HepG2 (cell line): ENCODE measurements around the gene ADAMTS8. TPM values are rescaled to one million over a fixed set of nuclear protein-coding genes. Genes with fewer than 3 reads are reported as not detected.

Experiments
- ARNT2 ChIP-seq: sonication (generic); formaldehyde crosslinking; IDR thresholded peaks from 2 replicates; pipeline ENCODE4 v1.8.0; 2022; ENCODE audit warnings: mild to moderate bottlenecking, low read depth, missing genetic modification reagents, moderate library complexity
- BCL6 ChIP-seq: IDR thresholded peaks from 2 replicates; pipeline ENCODE4 v1.6.1; 2016; ENCODE audit warnings: missing genetic modification reagents, missing compliant biosample characterization
- BORCS8-MEF2B ChIP-seq: sonication (generic); formaldehyde crosslinking; IDR thresholded peaks from 2 replicates; pipeline ENCODE4 v1.8.0; 2022; ENCODE audit warnings: mild to moderate bottlenecking, missing genetic modification reagents
- DBP ChIP-seq: sonication (generic); formaldehyde crosslinking; IDR thresholded peaks from 2 replicates; pipeline ENCODE4 v1.4.0; 2020; ENCODE audit warnings: missing genetic modification reagents; ENCODE audit errors: not compliant biosample characterization
- HIVEP1 ChIP-seq: sonication (generic); formaldehyde crosslinking; IDR thresholded peaks from 2 replicates; pipeline ENCODE4 v1.4.0; 2020; ENCODE audit warnings: mild to moderate bottlenecking, missing genetic modification reagents
- HNF4A ChIP-seq: sonication (generic); formaldehyde crosslinking; IDR thresholded peaks from 2 replicates; pipeline ENCODE4 v1.4.0; 2020; ENCODE audit warnings: missing genetic modification reagents
- NCOA2 ChIP-seq: sonication (generic); formaldehyde crosslinking; IDR thresholded peaks from 2 replicates; pipeline ENCODE4 v1.8.0; 2022; ENCODE audit warnings: inconsistent platforms
- NKX3-1 ChIP-seq: sonication (generic); formaldehyde crosslinking; IDR thresholded peaks from 2 replicates; pipeline ENCODE4 v1.5.0; 2020; ENCODE audit warnings: missing genetic modification reagents
- NR2C2 ChIP-seq: sonication (generic); formaldehyde crosslinking; IDR thresholded peaks from 2 replicates; pipeline ENCODE4 v1.4.0; 2020; ENCODE audit warnings: missing genetic modification reagents, mild to moderate bottlenecking, moderate library complexity, borderline replicate concordance
- SMARCC2 ChIP-seq: fragments of 450-650 bp; IDR thresholded peaks from 2 replicates; pipeline ENCODE4 v1.6.1; 2017; ENCODE audit warnings: antibody characterized with exemption, mild to moderate bottlenecking
- THAP11 ChIP-seq: IDR thresholded peaks from 2 replicates; pipeline ENCODE4 v1.6.1; 2016; ENCODE audit warnings: missing biosample characterization, missing genetic modification reagents
- UBTF ChIP-seq: sonication (generic); formaldehyde crosslinking; IDR thresholded peaks from 2 replicates; pipeline ENCODE4 v1.4.0; 2020; ENCODE audit warnings: mild to moderate bottlenecking, missing genetic modification reagents
- ZMYM3 ChIP-seq: sonication (generic); formaldehyde crosslinking; IDR thresholded peaks from 2 replicates; pipeline ENCODE4 v1.5.1; 2020; ENCODE audit warnings: mild to moderate bottlenecking, missing genetic modification reagents
- ZNF329 ChIP-seq: sonication (generic); formaldehyde crosslinking; IDR thresholded peaks from 2 replicates; pipeline ENCODE4 v1.9.0; 2021; ENCODE audit warnings: low read depth, mild to moderate bottlenecking, missing genetic modification reagents
- ZNF784 ChIP-seq: sonication (generic); formaldehyde crosslinking; IDR thresholded peaks from 2 replicates; pipeline ENCODE4 v1.5.1; 2020; ENCODE audit warnings: missing genetic modification reagents, mild to moderate bottlenecking, borderline replicate concordance
- ZNF83 ChIP-seq: sonication (generic); formaldehyde crosslinking; IDR thresholded peaks from 2 replicates; pipeline ENCODE4 v1.4.0; 2020; ENCODE audit warnings: missing genetic modification reagents, mild to moderate bottlenecking, borderline replicate concordance
- polyA plus RNA-seq, 8 experiments: library from polyadenylated mRNA; depleted of rRNA in 3 of 8; stranded (reverse) in 7 of 8; unstranded in 1 of 8; fragments of >200 nt; fragmentation: Illumina TruSeq in 4 of 8; extraction: Trizol in 4 of 8; gene quantifications; 2 replicates each; pipeline versions ENCODE4 v1.2.1 to v1.2.3, GENCODE V29; 2011 to 2016; ENCODE audit warnings: low read depth in 4 of 8, missing spikeins in 1 of 8, mixed read lengths in 1 of 8; ENCODE audit not compliant: insufficient read depth in 1 of 8
- total RNA-seq, 5 experiments: library from RNA; depleted of rRNA; stranded (reverse); fragments of >200 nt; fragmentation: Illumina TruSeq; extraction: Trizol; gene quantifications; 2 replicates each; pipeline ENCODE4 v1.2.3, GENCODE V29; 2016; ENCODE audit warnings: low read depth in 1 of 5

ADAMTS8 gene
- total and polyA plus RNA-seq, 2 of the 13 experiments (the other 11 are each of a cell fraction or from before 2014, with no cell fraction given), result not detected

GRCh38 chr11:130462931-130463330, 34.5 kb upstream of the ADAMTS8 start (continued):
- TF ChIP-seq HIVEP1 (CRISPR knock-in tag) (no peak), ARNT2 (CRISPR knock-in tag) (no peak), NR2C2 (CRISPR knock-in tag) (no peak), BCL6 (no peak), NCOA2 (no peak), ZNF784 (CRISPR knock-in tag) (no peak), ZMYM3 (no peak), BORCS8-MEF2B (no peak), THAP11 (CRISPR knock-in tag) (no peak), UBTF (CRISPR knock-in tag) (no peak), SMARCC2 (no peak), HNF4A (no peak), DBP (CRISPR knock-in tag) (no peak), NKX3-1 (CRISPR knock-in tag) (no peak), ZNF83 (CRISPR knock-in tag) (no peak), ZNF329 (CRISPR knock-in tag) (no peak)
